ENCODE measurements around the gene HBB. TPM values are rescaled to one million over a fixed set of nuclear protein-coding genes. Genes with fewer than 3 reads are reported as not detected.
"Not testable (repeated sequence)": the region's sequence is repeated elsewhere in the genome, so short reads cannot be mapped to it uniquely, and the experiment has no call there.

The HBB gene
- total and polyA plus RNA-seq, 2 donors (not counting 3 experiments of a cell fraction or from before 2014, with no cell fraction given) = not detected

DNA sequence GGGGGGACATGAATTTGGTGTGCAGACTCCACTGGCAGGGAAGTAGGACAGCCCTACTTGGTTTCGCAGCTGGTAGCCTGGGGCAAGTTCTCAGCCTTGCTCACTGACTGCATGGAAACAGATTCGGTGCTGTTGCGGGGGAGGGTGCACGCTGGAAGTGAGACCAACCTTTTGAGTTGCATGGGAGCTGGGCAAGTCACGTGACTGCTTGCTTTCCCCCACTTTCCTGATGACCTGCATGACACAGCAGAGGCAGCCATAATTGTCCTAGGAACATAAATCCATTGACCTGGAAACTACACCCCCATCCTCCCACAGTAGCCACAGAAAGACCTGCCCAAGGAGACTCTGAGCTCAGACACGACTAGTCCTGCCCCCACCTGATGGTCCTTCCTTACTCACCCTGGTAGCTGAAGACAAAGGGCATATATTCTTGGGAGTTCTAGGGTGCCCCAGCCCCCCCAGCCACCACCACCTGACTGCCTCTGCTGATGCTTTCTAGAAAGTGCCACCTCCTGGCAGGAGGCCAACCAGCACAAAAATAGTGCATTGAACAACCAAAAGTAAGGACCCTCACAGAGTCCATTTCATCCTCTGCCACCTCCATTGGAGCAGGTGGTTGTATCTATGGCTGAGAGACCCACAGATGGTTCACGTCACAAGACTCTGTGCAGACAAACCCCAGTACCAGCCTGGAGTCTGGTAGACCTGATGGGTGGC is 31.8 kb upstream of the HBB start:
- TF ChIP-seq POLR2AphosphoS5 (IDR thresholded peaks at IDR 0.05; ENCODE audit: insufficient read depth, low read depth, low read length) (no peak), JUN (IDR thresholded peaks at IDR 0.05; ENCODE audit: borderline replicate concordance, insufficient read depth, insufficient read length, low read depth) (no peak), FOS (IDR thresholded peaks at IDR 0.05; ENCODE audit: borderline replicate concordance, insufficient read depth, low read length) (no peak), MYC (IDR thresholded peaks at IDR 0.05; ENCODE audit: low read depth, low read length) (no peak)
- Histone ChIP-seq H3K9ac (replicated peaks; ENCODE audit: extremely low read depth, insufficient read depth, low read length) (no peak overlapping the region), H2AFZ (ENCODE audit: low read depth, low read length) (no peak overlapping the region), H3K4me2 (ENCODE audit: insufficient read depth, low read length) (no peak overlapping the region), H3K27ac (ENCODE audit: insufficient read depth, low read depth, low read length) (no peak overlapping the region), H3K4me1 (ENCODE audit: control insufficient read depth, extremely low read depth, insufficient read depth, low read length) (no peaks in the 10 kb centered on the region), H3K4me3 (replicated peaks in 1 of 3; ENCODE audit: insufficient read depth in 1 of 3, low read depth in 1 of 3, low read length in 3 of 3) (no peak overlapping the region), H3K79me2 (ENCODE audit: control insufficient read depth, insufficient read depth, low read length) (no peaks in the 10 kb centered on the region), H4K20me1 (replicated peaks; ENCODE audit: control insufficient read depth, extremely low read depth, insufficient read depth, low read length) (no peaks in the 10 kb centered on the region), H3K9me3 (replicated peaks; ENCODE audit: control insufficient read depth, insufficient read depth, low read length) (no peaks in the 10 kb centered on the region), H3K9me1 (replicated peaks; ENCODE audit: control insufficient read depth, extremely low read depth, insufficient read depth, low read length) (no peaks in the 10 kb centered on the region), H3K27me3 (ENCODE audit: control insufficient read depth in 2 of 2, insufficient read depth in 2 of 2, low read length in 2 of 2) (no peaks in the 10 kb centered on the region), H3K36me3 (ENCODE audit: control insufficient read depth in 2 of 2, extremely low read depth in 1 of 2, insufficient read depth in 2 of 2, low read length in 2 of 2) (no peaks in the 10 kb centered on the region)
- ChIA-PET CTCF (no interaction called here), POLR2A (no interaction called here)
- FAIRE-seq (no peak), DNase-seq (ENCODE audit: low read depth, low spot score) (no peak)
- intact Hi-C loops (cut with micrococcal nuclease) (no loop called here), dilution Hi-C loops (cut with MboI; ENCODE audit: extremely low pct_ligation_motif_present, low sequenced_read_pairs) (no loop called here)
- no TSS peak for BruUV-seq (replicated peaks)

DNA sequence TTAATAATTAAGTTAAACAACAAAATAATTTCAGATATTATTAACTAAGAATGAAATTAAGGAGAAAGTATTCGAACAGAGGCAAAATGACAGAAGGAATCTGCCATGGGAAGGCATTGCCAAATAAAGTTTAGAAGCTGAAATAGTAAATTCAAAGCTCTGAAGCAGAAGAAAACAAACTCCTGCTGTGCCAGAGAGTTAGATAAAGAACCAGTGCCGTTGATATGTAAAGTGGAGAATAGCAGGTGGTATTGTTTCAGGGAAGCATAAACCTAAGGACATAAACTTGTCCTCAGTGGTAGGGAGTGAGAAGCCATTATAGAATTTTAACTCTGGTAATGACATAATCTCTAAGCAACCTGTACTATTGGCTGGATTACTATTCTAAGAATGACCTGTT is 30.4 kb upstream of the HBB start:
- no TSS peak for BruUV-seq (replicated peaks)
- H3K27me3 ChIP-seq (ENCODE audit: control insufficient read depth in 2 of 2, insufficient read depth in 2 of 2, low read length in 2 of 2) = no peaks in the 10 kb centered on the region
- no peak overlapping the region for H3K27ac ChIP-seq (ENCODE audit: insufficient read depth, low read depth, low read length)
- no peaks in the 10 kb centered on the region for H3K79me2 ChIP-seq (ENCODE audit: control insufficient read depth, insufficient read depth, low read length)
- H3K4me1 ChIP-seq (ENCODE audit: control insufficient read depth, extremely low read depth, insufficient read depth, low read length) = no peaks in the 10 kb centered on the region
- ChIA-PET POLR2A (no interaction called here), CTCF (no interaction called here)
- intact Hi-C loops (cut with micrococcal nuclease) = no loop called here
- dilution Hi-C loops (cut with MboI; ENCODE audit: extremely low pct_ligation_motif_present, low sequenced_read_pairs) = no loop called here
- H3K9me1 ChIP-seq (replicated peaks; ENCODE audit: control insufficient read depth, extremely low read depth, insufficient read depth, low read length) = no peaks in the 10 kb centered on the region
- no peak overlapping the region for H3K9ac ChIP-seq (replicated peaks; ENCODE audit: extremely low read depth, insufficient read depth, low read length)
- H3K36me3 ChIP-seq (ENCODE audit: control insufficient read depth in 2 of 2, extremely low read depth in 1 of 2, insufficient read depth in 2 of 2, low read length in 2 of 2) = no peaks in the 10 kb centered on the region
- no peak overlapping the region for H2AFZ ChIP-seq (ENCODE audit: low read depth, low read length)
- H3K4me3 ChIP-seq (replicated peaks in 1 of 3; ENCODE audit: insufficient read depth in 1 of 3, low read depth in 1 of 3, low read length in 3 of 3) = no peak overlapping the region
- FAIRE-seq = no peak
- no peaks in the 10 kb centered on the region for H3K9me3 ChIP-seq (replicated peaks; ENCODE audit: control insufficient read depth, insufficient read depth, low read length)
- H4K20me1 ChIP-seq (replicated peaks; ENCODE audit: control insufficient read depth, extremely low read depth, insufficient read depth, low read length) = no peaks in the 10 kb centered on the region
- H3K4me2 ChIP-seq (ENCODE audit: insufficient read depth, low read length) = no peak overlapping the region
- DNase-seq (ENCODE audit: low read depth, low spot score) = no peak
- TF ChIP-seq CTCF (IDR thresholded peaks at IDR 0.05; ENCODE audit: extremely low read depth in 1 of 2, insufficient read depth in 1 of 2, low read depth in 1 of 2, low read length in 2 of 2) (no peak), JUN (IDR thresholded peaks at IDR 0.05; ENCODE audit: borderline replicate concordance, insufficient read depth, insufficient read length, low read depth) (no peak), FOS (IDR thresholded peaks at IDR 0.05; ENCODE audit: borderline replicate concordance, insufficient read depth, low read length) (no peak), EZH2 (IDR thresholded peaks at IDR 0.05; ENCODE audit: borderline replicate concordance, low read depth, low read length, severe bottlenecking) (no peak)

DNA sequence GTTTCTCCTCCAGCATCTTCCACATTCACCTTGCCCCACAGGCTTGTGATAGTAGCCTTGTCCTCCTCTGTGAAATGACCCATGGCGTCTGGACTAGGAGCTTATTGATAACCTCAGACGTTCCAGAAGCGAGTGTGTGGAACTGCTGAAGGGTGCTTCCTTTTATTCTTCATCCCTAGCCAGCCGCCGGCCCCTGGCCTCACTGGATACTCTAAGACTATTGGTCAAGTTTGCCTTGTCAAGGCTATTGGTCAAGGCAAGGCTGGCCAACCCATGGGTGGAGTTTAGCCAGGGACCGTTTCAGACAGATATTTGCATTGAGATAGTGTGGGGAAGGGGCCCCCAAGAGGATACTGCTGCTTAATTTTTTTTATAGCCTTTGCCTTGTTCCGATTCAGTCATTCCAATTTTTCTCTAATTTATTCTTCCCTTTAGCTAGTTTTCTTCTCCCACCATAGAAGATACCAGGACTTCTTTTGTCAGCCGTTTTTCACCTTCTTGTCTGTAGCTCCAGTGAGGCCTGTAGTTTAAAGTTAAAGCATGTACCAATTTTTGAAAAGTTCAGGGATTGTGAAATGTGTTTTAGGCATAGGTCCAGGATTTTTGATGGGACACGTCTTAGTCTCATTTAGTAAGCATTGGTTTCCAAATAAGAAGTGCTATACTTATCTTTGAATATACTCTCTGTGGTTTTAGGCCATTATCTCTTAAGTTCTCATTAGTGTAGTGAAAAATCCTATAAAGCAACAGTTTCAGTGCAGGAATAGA is 28.0 kb upstream of the HBB start, which contains the start of gene HBG2:
HBG2 (minus strand) TSS at position 136 of the 768 bp plus-strand sequence; CDS start at position 83, 53 bp downstream.
- H3K4me1 ChIP-seq (ENCODE audit: control insufficient read depth, extremely low read depth, insufficient read depth, low read length); H3K9me3 ChIP-seq (replicated peaks; ENCODE audit: control insufficient read depth, insufficient read depth, low read length); H3K27me3 ChIP-seq (ENCODE audit: control insufficient read depth in 2 of 2, insufficient read depth in 2 of 2, low read length in 2 of 2); intact Hi-C loops (cut with micrococcal nuclease); CTCF ChIA-PET; H2AFZ ChIP-seq (ENCODE audit: low read depth, low read length); POLR2A ChIA-PET; H3K4me3 ChIP-seq (replicated peaks in 1 of 3; ENCODE audit: insufficient read depth in 1 of 3, low read depth in 1 of 3, low read length in 3 of 3); H3K79me2 ChIP-seq (ENCODE audit: control insufficient read depth, insufficient read depth, low read length); H4K20me1 ChIP-seq (replicated peaks; ENCODE audit: control insufficient read depth, extremely low read depth, insufficient read depth, low read length); FAIRE-seq; BruUV-seq (replicated peaks); dilution Hi-C loops (cut with MboI; ENCODE audit: extremely low pct_ligation_motif_present, low sequenced_read_pairs); H3K36me3 ChIP-seq (ENCODE audit: control insufficient read depth in 2 of 2, extremely low read depth in 1 of 2, insufficient read depth in 2 of 2, low read length in 2 of 2); H3K9me1 ChIP-seq (replicated peaks; ENCODE audit: control insufficient read depth, extremely low read depth, insufficient read depth, low read length); H3K9ac ChIP-seq (replicated peaks; ENCODE audit: extremely low read depth, insufficient read depth, low read length); H3K4me2 ChIP-seq (ENCODE audit: insufficient read depth, low read length); H3K27ac ChIP-seq (ENCODE audit: insufficient read depth, low read depth, low read length); DNase-seq (ENCODE audit: low read depth, low spot score): not testable (repeated sequence)
